ENCODE measurements around the gene SESTD1. TPM values are rescaled to one million over a fixed set of nuclear protein-coding genes. Genes with fewer than 3 reads are reported as not detected.
A peak's percentile ranks its signal among the peaks of the same experiment; 100 is the strongest.

SESTD1 gene
- total RNA-seq, result 1 to 10 TPM; 2.7 to 6.2 (median 4.8) TPM

GRCh38 chr2:179264368-179265081, at the start of gene SESTD1:
SESTD1 (minus strand) TSS chr2:179264832; CDS start chr2:179191841, 72,991 bp downstream.
- peaks cover 35% of the 10 kb centered on the region for H3K4me1 Mint-ChIP-seq (ENCODE audit: low read depth)

GRCh38 chr2:179313057-179313456, 48.4 kb upstream of the SESTD1 start:
- DNase-seq, result no peak
- peaks cover 7% of the 10 kb centered on the region for H3K27me3 Mint-ChIP-seq (ENCODE audit: low read depth)
- H3K36me3 Mint-ChIP-seq (ENCODE audit: insufficient read depth), result no peaks in the 10 kb centered on the region
- H3K4me3 Mint-ChIP-seq, result no peak overlapping the region
- H3K9me3 Mint-ChIP-seq, result peaks cover 6% of the 10 kb centered on the region
- ATAC-seq, result no peak
- H3K4me1 Mint-ChIP-seq (ENCODE audit: low read depth), result no peaks in the 10 kb centered on the region

More at GRCh38 chr2:179264368-179265081, at the start of gene SESTD1:
- Mint-ChIP-seq H3K4me3 (peak within 1 kb of the TSS; percentile 86), H3K27me3 (ENCODE audit: low read depth) (peaks cover 29% of the 10 kb centered on the region), H3K36me3 (ENCODE audit: insufficient read depth) (no peaks in the 10 kb centered on the region), H3K9me3 (no peaks in the 10 kb centered on the region)
- DNase-seq (peak; percentile 48), ATAC-seq (peak; percentile 73 to 77)

GRCh38 chr2:179311101-179311500, 46.5 kb upstream of the SESTD1 start:
- H3K36me3 Mint-ChIP-seq (ENCODE audit: insufficient read depth), result no peaks in the 10 kb centered on the region
- H3K27me3 Mint-ChIP-seq (ENCODE audit: low read depth), result peaks cover 7% of the 10 kb centered on the region
- peaks cover 6% of the 10 kb centered on the region for H3K9me3 Mint-ChIP-seq
- no peak for ATAC-seq
- no peaks in the 10 kb centered on the region for H3K4me1 Mint-ChIP-seq (ENCODE audit: low read depth)
- H3K4me3 Mint-ChIP-seq, result no peak overlapping the region
- DNase-seq, result no peak

- H3K4me3 Mint-ChIP-seq, result no peak overlapping the region
- no peak for DNase-seq
- ATAC-seq, result no peak
- peaks cover 4% of the 10 kb centered on the region for H3K27me3 Mint-ChIP-seq (ENCODE audit: low read depth)
- H3K4me1 Mint-ChIP-seq (ENCODE audit: low read depth), result no peaks in the 10 kb centered on the region
- H3K9me3 Mint-ChIP-seq, result no peaks in the 10 kb centered on the region
- H3K36me3 Mint-ChIP-seq (ENCODE audit: insufficient read depth), result no peaks in the 10 kb centered on the region
Measured at GRCh38 chr2:179307616-179308371, 43.2 kb upstream of the SESTD1 start.

- Mint-ChIP-seq H3K9me3 (peaks cover 3% of the 10 kb centered on the region), H3K4me3 (no peak overlapping the region)
- ATAC-seq, result no peak
Measured at GRCh38 chr2:179305125-179305524, 40.5 kb upstream of the SESTD1 start.

GRCh38 chr2:179304424-179304823, 39.8 kb upstream of the SESTD1 start:
- Mint-ChIP-seq H3K4me1 (ENCODE audit: low read depth) (no peaks in the 10 kb centered on the region), H3K9me3 (peaks cover 3% of the 10 kb centered on the region), H3K4me3 (no peak overlapping the region), H3K27me3 (ENCODE audit: low read depth) (no peaks in the 10 kb centered on the region), H3K36me3 (ENCODE audit: insufficient read depth) (no peaks in the 10 kb centered on the region)
- ATAC-seq (no peak), DNase-seq (no peak)

More at GRCh38 chr2:179305125-179305524, 40.5 kb upstream of the SESTD1 start:
- Mint-ChIP-seq H3K36me3 (ENCODE audit: insufficient read depth) (no peaks in the 10 kb centered on the region), H3K27me3 (ENCODE audit: low read depth) (no peaks in the 10 kb centered on the region), H3K4me1 (ENCODE audit: low read depth) (no peaks in the 10 kb centered on the region)
- DNase-seq, result no peak

- no peaks in the 10 kb centered on the region for H3K36me3 Mint-ChIP-seq (ENCODE audit: insufficient read depth)
- ATAC-seq, result no peak
- no peaks in the 10 kb centered on the region for H3K4me1 Mint-ChIP-seq (ENCODE audit: low read depth)
- no peak overlapping the region for H3K4me3 Mint-ChIP-seq
- H3K27me3 Mint-ChIP-seq (ENCODE audit: low read depth), result no peaks in the 10 kb centered on the region
- H3K9me3 Mint-ChIP-seq, result peaks cover 3% of the 10 kb centered on the region
- no peak for DNase-seq
Measured at GRCh38 chr2:179302764-179303571, 38.3 kb upstream of the SESTD1 start.

GRCh38 chr2:179302149-179302548, 37.5 kb upstream of the SESTD1 start:
- DNase-seq (no peak), ATAC-seq (no peak)
- H3K4me3 Mint-ChIP-seq, result no peak overlapping the region
- no peaks in the 10 kb centered on the region for H3K27me3 Mint-ChIP-seq (ENCODE audit: low read depth)
- no peaks in the 10 kb centered on the region for H3K36me3 Mint-ChIP-seq (ENCODE audit: insufficient read depth)
- H3K4me1 Mint-ChIP-seq (ENCODE audit: low read depth), result no peaks in the 10 kb centered on the region
- peaks cover 3% of the 10 kb centered on the region for H3K9me3 Mint-ChIP-seq

GRCh38 chr2:179298666-179299065, 34.0 kb upstream of the SESTD1 start:
- Mint-ChIP-seq H3K4me1 (ENCODE audit: low read depth) (no peaks in the 10 kb centered on the region), H3K4me3 (no peak overlapping the region), H3K36me3 (ENCODE audit: insufficient read depth) (no peaks in the 10 kb centered on the region), H3K27me3 (ENCODE audit: low read depth) (no peaks in the 10 kb centered on the region), H3K9me3 (peaks cover 3% of the 10 kb centered on the region)
- no peak for DNase-seq
- no peak for ATAC-seq

- Mint-ChIP-seq H3K27me3 (ENCODE audit: low read depth) (no peaks in the 10 kb centered on the region), H3K9me3 (peaks cover 3% of the 10 kb centered on the region), H3K4me3 (no peak overlapping the region), H3K36me3 (ENCODE audit: insufficient read depth) (no peaks in the 10 kb centered on the region), H3K4me1 (ENCODE audit: low read depth) (no peaks in the 10 kb centered on the region)
- DNase-seq, result no peak
- ATAC-seq, result no peak
Measured at GRCh38 chr2:179297927-179298326, 33.3 kb upstream of the SESTD1 start.

- H3K27me3 Mint-ChIP-seq (ENCODE audit: low read depth), result no peaks in the 10 kb centered on the region
- H3K4me1 Mint-ChIP-seq (ENCODE audit: low read depth), result no peaks in the 10 kb centered on the region
- no peak overlapping the region for H3K4me3 Mint-ChIP-seq
- H3K36me3 Mint-ChIP-seq (ENCODE audit: insufficient read depth), result no peaks in the 10 kb centered on the region
- DNase-seq, result no peak
- no peak for ATAC-seq
- H3K9me3 Mint-ChIP-seq, result no peaks in the 10 kb centered on the region
Measured at GRCh38 chr2:179290329-179290728, 25.7 kb upstream of the SESTD1 start.

- Mint-ChIP-seq H3K9me3 (no peaks in the 10 kb centered on the region), H3K36me3 (ENCODE audit: insufficient read depth) (no peaks in the 10 kb centered on the region), H3K27me3 (ENCODE audit: low read depth) (no peaks in the 10 kb centered on the region), H3K4me1 (ENCODE audit: low read depth) (no peaks in the 10 kb centered on the region), H3K4me3 (no peak overlapping the region)
- ATAC-seq (no peak), DNase-seq (no peak)
Measured at GRCh38 chr2:179285060-179285459, 20.4 kb upstream of the SESTD1 start.

GRCh38 chr2:179277429-179278196, 13.0 kb upstream of the SESTD1 start:
- ATAC-seq (peak in 1 of 2 donors; percentile 23), DNase-seq (no peak)
- Mint-ChIP-seq H3K4me1 (ENCODE audit: low read depth) (peaks cover 5% of the 10 kb centered on the region), H3K36me3 (ENCODE audit: insufficient read depth) (no peaks in the 10 kb centered on the region), H3K9me3 (no peaks in the 10 kb centered on the region), H3K4me3 (no peak overlapping the region), H3K27me3 (ENCODE audit: low read depth) (peaks cover 4% of the 10 kb centered on the region)
